ENCODE results near the gene DLGAP1.

DLGAP1 gene

DNA sequence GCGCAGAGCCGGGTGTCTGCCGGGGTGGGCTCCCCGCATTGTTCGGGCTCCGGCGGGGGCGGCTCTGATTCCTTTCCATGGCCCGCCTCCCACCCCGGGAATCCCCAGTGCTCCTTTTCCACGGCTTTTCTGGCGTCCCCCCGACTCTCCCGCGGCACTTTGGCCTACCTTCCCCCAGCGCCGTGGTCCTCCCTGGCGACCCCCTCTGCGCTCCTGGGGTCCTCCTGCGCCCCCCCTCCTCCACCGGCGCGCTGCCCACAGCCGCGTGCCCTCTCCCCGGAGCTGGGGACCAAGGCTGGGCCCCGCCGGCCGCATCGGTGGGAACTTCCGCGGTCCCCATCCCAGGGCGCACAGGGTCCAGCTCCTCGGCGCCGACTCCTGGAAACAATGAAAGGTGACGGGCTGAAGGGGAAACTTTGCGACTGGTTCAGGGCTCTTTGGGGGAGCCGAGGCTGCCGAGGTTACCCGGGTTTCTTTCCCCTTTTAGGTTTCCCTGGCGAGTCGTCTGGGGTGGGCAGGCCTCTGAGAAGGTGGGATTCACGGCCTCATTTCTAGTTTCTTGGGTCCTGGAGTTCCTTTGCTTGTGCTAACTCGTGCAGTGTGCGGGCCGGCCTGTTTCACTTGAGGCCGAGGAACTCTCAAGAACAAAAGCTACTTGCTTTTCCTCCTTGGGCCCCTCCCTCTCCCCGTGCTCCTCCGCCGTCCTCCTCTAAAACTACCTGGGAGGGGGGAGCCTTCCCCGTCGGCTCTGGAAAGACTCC lies 1002.9 kb downstream of the DLGAP1 start (continued):
- TF ChIP-seq ZNF121 (tag by site-specific recombination; IDR thresholded peaks at IDR 0.05) = no peak
- no peak for TF ChIP-seq ZNF518A (tag by site-specific recombination; conservative IDR thresholded peaks at IDR 0.05; ENCODE audit: low read depth)
- TF ChIP-seq ZBTB26 (tag by site-specific recombination; optimal IDR thresholded peaks at IDR 0.05) = peak; percentile 42
- no peak for TF ChIP-seq ZFP3 (tag by site-specific recombination; IDR thresholded peaks at IDR 0.05; ENCODE audit: low read depth)
- TF ChIP-seq ZBTB20 (tag by site-specific recombination; IDR thresholded peaks at IDR 0.05) = peak; percentile 39; the same call in 1 of the 2 replicates
- TF ChIP-seq ZBTB48 (tag by site-specific recombination; IDR thresholded peaks at IDR 0.05) = peak; percentile 29; the same call in 1 of the 2 replicates
- no peak for TF ChIP-seq BCL11B (tag by site-specific recombination; IDR thresholded peaks at IDR 0.05; ENCODE audit: low read depth)
- no peak for TF ChIP-seq ZFHX2 (tag by site-specific recombination; conservative IDR thresholded peaks at IDR 0.05)
- TF ChIP-seq AEBP2 (tag by site-specific recombination; IDR thresholded peaks at IDR 0.05; ENCODE audit: borderline replicate concordance) = no peak
- TF ChIP-seq BCL11A (tag by site-specific recombination; IDR thresholded peaks at IDR 0.05; ENCODE audit: low read depth) = no peak
- TF ChIP-seq, protein P1, sequence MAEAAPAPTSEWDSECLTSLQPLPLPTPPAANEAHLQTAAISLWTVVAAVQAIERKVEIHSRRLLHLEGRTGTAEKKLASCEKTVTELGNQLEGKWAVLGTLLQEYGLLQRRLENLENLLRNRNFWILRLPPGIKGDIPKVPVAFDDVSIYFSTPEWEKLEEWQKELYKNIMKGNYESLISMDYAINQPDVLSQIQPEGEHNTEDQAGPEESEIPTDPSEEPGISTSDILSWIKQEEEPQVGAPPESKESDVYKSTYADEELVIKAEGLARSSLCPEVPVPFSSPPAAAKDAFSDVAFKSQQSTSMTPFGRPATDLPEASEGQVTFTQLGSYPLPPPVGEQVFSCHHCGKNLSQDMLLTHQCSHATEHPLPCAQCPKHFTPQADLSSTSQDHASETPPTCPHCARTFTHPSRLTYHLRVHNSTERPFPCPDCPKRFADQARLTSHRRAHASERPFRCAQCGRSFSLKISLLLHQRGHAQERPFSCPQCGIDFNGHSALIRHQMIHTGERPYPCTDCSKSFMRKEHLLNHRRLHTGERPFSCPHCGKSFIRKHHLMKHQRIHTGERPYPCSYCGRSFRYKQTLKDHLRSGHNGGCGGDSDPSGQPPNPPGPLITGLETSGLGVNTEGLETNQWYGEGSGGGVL (tag by site-specific recombination; IDR thresholded peaks at IDR 0.05) = peak; percentile 7
- 0 out of 2 replicates have a peak, but pooled peaks have one; percentile 15 for TF ChIP-seq ZSCAN30 (tag by site-specific recombination; IDR thresholded peaks at IDR 0.05)
- TF ChIP-seq GFI1B (tag by site-specific recombination; IDR thresholded peaks at IDR 0.05) = no peak
- TF ChIP-seq ZNF341 (tag by site-specific recombination; IDR thresholded peaks at IDR 0.05; ENCODE audit: low read depth) = peak; percentile 73
- no peak for TF ChIP-seq TRIM28 (IDR thresholded peaks at IDR 0.05; ENCODE audit: borderline replicate concordance, low read length)
